IgD-negative memory B cell (primary cell): ENCODE results near the gene GNG2. TPM values are rescaled to one million over a fixed set of nuclear protein-coding genes. Genes with fewer than 3 reads are reported as not detected.

Experiments used
- H3K27ac Mint-ChIP-seq, 3 donors: one replicate each; pipeline ENCODE4 v1.8.0; 2020 to 2022; ENCODE audit warnings: mild to moderate bottlenecking in 3 of 3, mixed read lengths in 3 of 3, moderate library complexity in 1 of 3
- H3K27me3 Mint-ChIP-seq: one replicate; pipeline ENCODE4 v1.8.0; 2021; ENCODE audit warnings: mixed read lengths
- H3K36me3 Mint-ChIP-seq: one replicate; pipeline ENCODE4 v1.8.0; 2020; ENCODE audit warnings: mild to moderate bottlenecking, mixed read lengths
- H3K4me1 Mint-ChIP-seq, 3 donors: one replicate each; pipeline ENCODE4 v1.8.0; 2020 to 2022; ENCODE audit warnings: mixed read lengths in 3 of 3, mild to moderate bottlenecking in 1 of 3
- H3K4me3 Mint-ChIP-seq, 4 donors: one replicate each; pipeline ENCODE4 v1.8.0; 2020 to 2022; ENCODE audit warnings: mild to moderate bottlenecking in 4 of 4, mixed read lengths in 4 of 4, moderate library complexity in 3 of 4
- H3K9me3 Mint-ChIP-seq, 3 donors: one replicate each; pipeline ENCODE4 v1.8.0; 2020 to 2021; ENCODE audit warnings: mixed read lengths in 3 of 3, mild to moderate bottlenecking in 1 of 3
- polyA plus RNA-seq: library from polyadenylated mRNA; unstranded; fragments of 300-500 nt; fragmentation: Illumina TruSeq; gene quantifications from one replicate; pipeline ENCODE4 v1.2.3, GENCODE V29; 2021

GNG2 gene
- polyA plus RNA-seq = 68.8 TPM

DNA sequence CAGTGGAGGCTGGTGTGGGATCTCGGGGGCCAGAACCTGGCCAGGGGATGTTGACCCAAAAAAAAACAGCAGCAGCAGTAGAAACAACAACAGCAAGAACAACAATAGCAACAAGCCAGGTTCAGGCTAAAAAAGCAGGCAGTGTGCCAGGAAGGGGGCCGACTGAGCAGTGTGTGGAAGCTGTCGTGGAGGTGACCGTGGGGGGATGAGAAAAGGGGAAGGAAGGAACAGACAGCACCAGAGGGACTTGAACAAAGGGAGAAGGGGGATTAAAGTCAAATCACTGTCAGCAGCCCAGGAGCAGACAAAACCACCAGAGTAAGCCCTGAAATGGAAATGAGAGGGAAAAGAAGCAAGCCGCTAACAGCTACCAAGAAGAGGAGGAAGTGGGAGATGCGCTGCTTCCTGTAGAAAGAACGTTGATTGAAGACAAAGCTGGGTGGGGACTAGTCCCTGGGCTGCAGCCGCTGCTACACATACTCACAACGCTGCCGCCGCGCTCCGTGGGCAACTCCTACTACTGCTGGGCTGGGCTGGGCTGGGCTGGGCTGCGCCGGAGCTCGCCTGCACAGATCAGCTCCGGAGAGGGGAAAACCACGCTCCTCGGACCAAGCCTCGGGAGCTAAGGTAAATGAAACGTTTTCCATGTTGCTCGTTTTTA lies at the start of gene GNG2:
Gene GNG2, plus strand, starts transcription at position 449 of the 661 bp plus-strand sequence. CDS start 90,067 bp downstream, outside the sequence.
- Mint-ChIP-seq H3K36me3 (peaks cover 2% of the 10 kb centered on the region), H3K4me1 (peaks cover 41 to 50% (median 49%) of the 10 kb centered on the region in 3 donors), H3K4me3 (peak within 1 kb of the TSS; percentile 95 to 99 (median 97)), H3K9me3 (peaks cover 0 to 3% (median 0%) of the 10 kb centered on the region in 3 donors), H3K27ac (peak within 1 kb of the TSS; percentile 89 to 99 (median 94)), H3K27me3 (no peaks in the 10 kb centered on the region)

- Mint-ChIP-seq H3K27me3 (peaks cover 3% of the 10 kb centered on the region), H3K4me1 (no peaks in the 10 kb centered on the region), H3K36me3 (peaks cover 3% of the 10 kb centered on the region), H3K9me3 (peaks cover 3 to 5% (median 4%) of the 10 kb centered on the region in 3 donors), H3K4me3 (no peak overlapping the region), H3K27ac (no peak overlapping the region)
Observed at GRCh38 chr14:51811706-51812105, 48.7 kb upstream of the GNG2 start.

- H3K4me1 Mint-ChIP-seq = peaks cover 0 to 4% (median 0%) of the 10 kb centered on the region in 3 donors
- H3K36me3 Mint-ChIP-seq = no peaks in the 10 kb centered on the region
- no peaks in the 10 kb centered on the region for H3K9me3 Mint-ChIP-seq
- no peak overlapping the region for H3K4me3 Mint-ChIP-seq
- peaks cover 5% of the 10 kb centered on the region for H3K27me3 Mint-ChIP-seq
- H3K27ac Mint-ChIP-seq = no peak overlapping the region
Observed at GRCh38 chr14:51816031-51816430, 44.4 kb upstream of the GNG2 start.

- no peaks in the 10 kb centered on the region for H3K9me3 Mint-ChIP-seq
- H3K4me3 Mint-ChIP-seq = no peak overlapping the region
- H3K4me1 Mint-ChIP-seq = peaks cover 0 to 4% (median 0%) of the 10 kb centered on the region in 3 donors
- H3K27me3 Mint-ChIP-seq = peaks cover 5% of the 10 kb centered on the region
- no peak overlapping the region for H3K27ac Mint-ChIP-seq
- H3K36me3 Mint-ChIP-seq = no peaks in the 10 kb centered on the region
Observed at GRCh38 chr14:51817326-51817725, 43.1 kb upstream of the GNG2 start.

DNA sequence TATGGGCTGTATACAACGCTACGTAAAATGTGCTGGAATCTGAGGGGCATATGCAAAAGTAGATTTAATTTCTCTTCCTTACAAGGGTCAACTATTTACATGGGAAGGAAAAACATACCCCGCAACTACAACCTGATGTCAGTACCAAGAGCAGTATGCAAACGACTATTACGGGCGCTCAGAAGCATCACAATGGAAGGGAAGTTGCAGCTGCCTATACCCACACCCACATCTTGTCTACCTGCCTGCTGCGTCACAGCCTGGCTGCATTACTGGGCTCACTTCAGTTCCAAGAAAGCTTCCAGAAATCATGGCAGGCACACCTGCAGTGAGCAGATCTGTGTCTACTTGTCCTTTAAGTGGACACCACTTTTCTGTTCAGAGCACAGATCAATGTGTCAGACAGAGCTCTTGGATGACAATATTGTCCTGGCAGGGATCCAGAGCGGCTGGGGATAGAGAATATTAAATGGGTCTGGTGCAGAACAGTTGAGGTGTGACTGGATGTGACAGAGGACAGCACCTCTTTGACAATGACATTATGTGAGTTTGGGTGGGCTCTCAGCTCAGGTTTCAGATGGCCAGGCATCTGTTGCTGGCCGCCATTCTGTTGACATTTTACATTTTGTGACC lies 41.5 kb upstream of the GNG2 start:
- Mint-ChIP-seq H3K27ac (no peak overlapping the region), H3K36me3 (no peaks in the 10 kb centered on the region), H3K27me3 (peaks cover 7% of the 10 kb centered on the region), H3K4me3 (no peak overlapping the region), H3K4me1 (peaks cover 0 to 4% (median 0%) of the 10 kb centered on the region in 3 donors), H3K9me3 (no peaks in the 10 kb centered on the region)

GRCh38 chr14:51821822-51822221 lies 38.6 kb upstream of the GNG2 start:
- Mint-ChIP-seq H3K27ac (no peak overlapping the region), H3K4me3 (no peak overlapping the region), H3K4me1 (peaks cover 0 to 4% (median 0%) of the 10 kb centered on the region in 3 donors), H3K27me3 (peaks cover 4% of the 10 kb centered on the region), H3K9me3 (no peaks in the 10 kb centered on the region), H3K36me3 (no peaks in the 10 kb centered on the region)

GRCh38 chr14:51822499-51822898 lies 37.9 kb upstream of the GNG2 start:
- H3K4me1 Mint-ChIP-seq = peaks cover 0 to 4% (median 0%) of the 10 kb centered on the region in 3 donors
- no peak overlapping the region for H3K27ac Mint-ChIP-seq
- H3K4me3 Mint-ChIP-seq = no peak overlapping the region
- peaks cover 4% of the 10 kb centered on the region for H3K27me3 Mint-ChIP-seq
- H3K9me3 Mint-ChIP-seq = no peaks in the 10 kb centered on the region
- no peaks in the 10 kb centered on the region for H3K36me3 Mint-ChIP-seq

- Mint-ChIP-seq H3K27me3 (peaks cover 3% of the 10 kb centered on the region), H3K9me3 (no peaks in the 10 kb centered on the region), H3K36me3 (no peaks in the 10 kb centered on the region), H3K4me3 (no peak overlapping the region), H3K27ac (no peak overlapping the region), H3K4me1 (peaks cover 0 to 2% (median 0%) of the 10 kb centered on the region in 3 donors)
Observed at GRCh38 chr14:51823706-51824105, 36.7 kb upstream of the GNG2 start.

GRCh38 chr14:51824191-51824590 lies 36.2 kb upstream of the GNG2 start:
- H3K4me3 Mint-ChIP-seq = no peak overlapping the region
- H3K27me3 Mint-ChIP-seq = peaks cover 3% of the 10 kb centered on the region
- H3K9me3 Mint-ChIP-seq = no peaks in the 10 kb centered on the region
- H3K4me1 Mint-ChIP-seq = no peaks in the 10 kb centered on the region
- H3K36me3 Mint-ChIP-seq = no peaks in the 10 kb centered on the region
- no peak overlapping the region for H3K27ac Mint-ChIP-seq

GRCh38 chr14:51825926-51826325 lies 34.5 kb upstream of the GNG2 start:
- Mint-ChIP-seq H3K27ac (no peak overlapping the region), H3K4me3 (no peak overlapping the region), H3K27me3 (peaks cover 3% of the 10 kb centered on the region), H3K9me3 (no peaks in the 10 kb centered on the region), H3K4me1 (no peaks in the 10 kb centered on the region), H3K36me3 (no peaks in the 10 kb centered on the region)

DNA sequence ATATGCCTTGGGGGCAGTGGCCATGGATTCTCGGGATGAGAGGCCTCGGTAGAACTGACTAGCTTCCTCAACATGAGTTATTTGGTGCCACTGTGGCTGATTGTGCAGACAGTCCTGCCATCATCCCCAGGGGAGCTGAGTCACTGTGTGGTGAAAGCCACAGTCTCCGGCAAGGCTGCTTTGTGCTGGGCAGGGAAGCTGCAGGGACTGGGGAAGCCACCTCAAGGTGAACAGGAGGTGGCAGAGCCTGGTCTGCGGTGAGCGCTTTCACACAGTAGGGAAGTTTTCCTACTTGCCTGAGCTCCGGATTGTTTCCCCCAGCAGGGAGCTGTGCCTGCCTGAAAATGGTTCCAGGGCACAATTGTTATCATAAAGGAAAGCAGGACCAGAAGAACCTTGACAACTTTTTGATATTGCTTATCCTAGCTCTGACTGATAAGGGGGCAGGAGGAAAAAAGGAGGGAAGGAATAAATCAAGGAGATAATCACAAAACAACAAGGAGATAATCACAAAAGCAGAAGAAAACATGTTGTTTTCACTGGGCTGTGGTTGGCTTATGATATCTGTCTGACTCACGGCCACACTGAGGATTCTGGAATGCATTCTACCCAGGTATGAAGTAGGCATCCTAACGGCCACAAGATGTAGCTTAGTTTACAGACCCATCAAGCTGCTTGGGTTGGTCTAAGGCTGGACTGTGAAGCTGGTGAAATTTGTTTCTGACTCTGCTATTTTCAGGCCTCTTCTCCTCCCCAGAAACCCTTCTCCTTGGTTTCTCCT lies 32.2 kb upstream of the GNG2 start:
- peaks cover 3% of the 10 kb centered on the region for H3K27me3 Mint-ChIP-seq
- H3K4me1 Mint-ChIP-seq = no peaks in the 10 kb centered on the region
- H3K9me3 Mint-ChIP-seq = peaks cover 0 to 11% (median 0%) of the 10 kb centered on the region in 3 donors
- H3K36me3 Mint-ChIP-seq = no peaks in the 10 kb centered on the region
- peak overlapping the region in 2 of 4 donors; percentile 7 to 26 for H3K4me3 Mint-ChIP-seq
- H3K27ac Mint-ChIP-seq = peak overlapping the region in 1 of 3 donors; percentile 12

DNA sequence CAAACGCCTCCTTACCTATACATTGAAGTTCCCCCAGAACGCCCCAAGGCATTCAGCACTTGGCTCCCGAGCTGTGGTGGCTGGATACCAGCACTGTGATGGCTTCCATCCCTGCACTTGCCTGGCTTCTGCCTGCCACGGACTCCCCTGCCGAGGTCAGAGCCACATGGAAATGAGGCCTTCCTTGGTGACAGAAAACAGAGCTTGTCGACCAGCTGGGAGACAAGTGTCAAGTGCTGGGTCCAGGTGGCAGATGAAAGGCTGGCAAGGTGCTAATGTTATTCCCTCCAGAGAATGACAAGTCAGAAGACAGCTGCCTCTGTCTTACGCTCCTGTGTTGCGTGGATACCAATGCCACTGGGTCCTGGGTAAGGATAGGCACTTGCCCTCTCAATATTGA lies 26.2 kb upstream of the GNG2 start:
- Mint-ChIP-seq H3K9me3 (peaks cover 0 to 11% (median 0%) of the 10 kb centered on the region in 3 donors), H3K4me3 (no peak overlapping the region), H3K27ac (peak overlapping the region in 1 of 3 donors; percentile 71), H3K4me1 (peaks cover 0 to 6% (median 6%) of the 10 kb centered on the region in 3 donors), H3K36me3 (no peaks in the 10 kb centered on the region), H3K27me3 (no peaks in the 10 kb centered on the region)

GRCh38 chr14:51836417-51836816 lies 24.0 kb upstream of the GNG2 start:
- H3K4me3 Mint-ChIP-seq = no peak overlapping the region
- no peak overlapping the region for H3K27ac Mint-ChIP-seq
- H3K27me3 Mint-ChIP-seq = no peaks in the 10 kb centered on the region
- no peaks in the 10 kb centered on the region for H3K36me3 Mint-ChIP-seq
- peaks cover 0 to 11% (median 0%) of the 10 kb centered on the region in 3 donors for H3K9me3 Mint-ChIP-seq
- peaks cover 0 to 6% (median 6%) of the 10 kb centered on the region in 3 donors for H3K4me1 Mint-ChIP-seq

DNA sequence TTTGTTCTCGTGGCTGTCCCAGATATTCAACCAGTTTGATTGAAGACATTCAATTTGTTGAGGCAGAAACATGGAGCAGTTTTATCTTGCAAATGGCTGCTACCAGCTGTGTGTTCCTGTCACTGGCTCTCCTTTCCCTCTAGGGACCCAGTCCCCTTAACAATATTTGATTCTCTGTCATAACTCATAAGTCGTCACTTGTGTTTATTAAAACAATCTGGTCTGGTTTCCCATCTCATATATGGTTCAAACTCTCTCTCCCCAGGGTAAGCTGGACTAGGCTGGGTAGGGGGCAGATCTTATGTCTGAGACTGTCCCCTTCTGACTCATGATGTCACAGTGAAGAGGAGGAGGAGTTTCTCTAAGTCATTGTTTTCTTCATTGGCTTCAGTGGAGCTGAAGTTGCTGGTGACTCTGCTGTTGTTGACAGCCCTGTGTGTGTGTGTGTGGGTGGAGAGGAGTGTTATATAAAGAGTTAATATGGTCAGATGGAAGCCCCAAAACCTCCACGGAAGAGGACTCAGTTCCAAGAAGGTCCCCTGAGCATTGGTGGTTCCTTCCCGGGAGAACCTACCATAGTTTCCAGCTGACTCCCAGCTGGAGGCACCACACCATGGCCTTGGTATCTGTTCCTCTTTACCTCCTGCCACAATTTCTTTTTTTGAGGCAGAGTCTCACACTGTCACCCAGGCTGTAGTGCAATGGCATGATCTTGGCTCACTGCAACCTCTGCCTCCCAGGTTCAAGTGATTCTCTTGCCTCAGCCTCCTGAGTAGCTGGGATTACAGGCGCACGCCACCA lies 16.1 kb upstream of the GNG2 start:
- Mint-ChIP-seq H3K36me3 (no peaks in the 10 kb centered on the region), H3K27ac (peak overlapping the region; percentile 98 to 100 (median 99)), H3K27me3 (no peaks in the 10 kb centered on the region), H3K4me3 (peak overlapping the region; percentile 38 to 63 (median 50)), H3K4me1 (peaks cover 29 to 53% (median 35%) of the 10 kb centered on the region in 3 donors), H3K9me3 (peaks cover 0 to 2% (median 2%) of the 10 kb centered on the region in 3 donors)
